GM12878 (cell line): Measurements from ENCODE around the gene ARL6IP5. TPM values are rescaled to one million over a fixed set of nuclear protein-coding genes. Genes with fewer than 3 reads are reported as not detected.
A peak's percentile ranks its signal among the peaks of the same experiment; 100 is the strongest.

Experiments used
- ATAC-seq: fragments of 200-7000 bp; cut with Tn5 transposase; 3 replicates; pipeline ENCODE4 v1.9.1; 2020; ENCODE audit warnings: mild to moderate bottlenecking, moderate library complexity
- BruUV-seq: library from RNA; stranded (reverse); fragments of 400-500 nt; replicated peaks from 2 replicates; lab custom pipeline; 2021; lab: Mats Ljungman, UMichigan
- CTCF ChIA-PET: fragments of 300-600 bp; sonication (Branson Sonifier 250); formaldehyde crosslinking; extraction: SDS; loops from one replicate; lab custom pipeline; 2021; ENCODE audit warnings: inconsistent platforms; lab: Yijun Ruan, JAX
- POLR2A ChIA-PET: fragments of 350-600 bp; formaldehyde crosslinking; extraction: SDS; loops from one replicate; lab custom pipeline; 2021; ENCODE audit warnings: inconsistent platforms; lab: Charles Lee
- RAD21 ChIA-PET: fragments of 300-600 bp; sonication (Branson Sonifier 250); formaldehyde crosslinking; loops from one replicate; lab custom pipeline; 2023; ENCODE audit warnings: antibody characterized with exemption; ENCODE audit not compliant: unreplicated experiment; lab: Charles Lee
- SMC1A ChIA-PET: fragments of 300-600 bp; sonication (Branson Sonifier 250); formaldehyde crosslinking; loops from one replicate; lab custom pipeline; 2023; ENCODE audit not compliant: unreplicated experiment, uncharacterized antibody; lab: Charles Lee
- DNase-seq: peaks from one replicate; pipeline ENCODE4 v3.0.0-alpha.2; 2011; ENCODE audit warnings: low read depth, low spot score
- FAIRE-seq: peaks from 3 replicates; lab custom pipeline; 2011; peaks lifted over from hg19 to GRCh38; lab: Jason Lieb, UNC
- H2AFZ ChIP-seq: 2 replicates; pipeline ENCODE4 v1.6.0; 2011; ENCODE audit warnings: low read depth, low read length, control low read depth; ENCODE audit not compliant: control insufficient read depth
- H3K27ac ChIP-seq: 2 replicates; pipeline ENCODE4 v1.5.1; 2011; ENCODE audit warnings: control low read depth; ENCODE audit not compliant: control insufficient read depth, insufficient read depth
- H3K27me3 ChIP-seq, 2 experiments: replicated peaks in 1 of 2; 2 replicates each; pipeline versions ENCODE4 v1.6.0 to v1.6.1; 2011; ENCODE audit warnings: low read length in 1 of 2; ENCODE audit not compliant: control insufficient read depth in 2 of 2, insufficient read depth in 2 of 2
- H3K36me3 ChIP-seq, 2 experiments: 2 replicates each; pipeline ENCODE4 v1.5.1; 2011; ENCODE audit warnings: low read length in 1 of 2; ENCODE audit not compliant: control insufficient read depth in 2 of 2, insufficient read depth in 2 of 2
- H3K4me1 ChIP-seq: 2 replicates; pipeline ENCODE4 v1.6.1; 2011; ENCODE audit warnings: mild to moderate bottlenecking, low read length, moderate library complexity, mixed read lengths; ENCODE audit not compliant: control insufficient read depth, insufficient read depth
- H3K4me2 ChIP-seq: 2 replicates; pipeline ENCODE4 v1.6.0; 2011; ENCODE audit warnings: control low read depth; ENCODE audit not compliant: control insufficient read depth, insufficient read depth
- H3K4me3 ChIP-seq: fragments of 200-600 bp; sonication (generic); 2 replicates; pipeline ENCODE4 v1.5.1; 2016
- H3K79me2 ChIP-seq: 2 replicates; pipeline ENCODE4 v1.6.0; 2011; ENCODE audit warnings: low read length; ENCODE audit not compliant: control insufficient read depth, insufficient read depth
- H3K9ac ChIP-seq: 2 replicates; pipeline ENCODE4 v1.8.0; 2011; ENCODE audit warnings: low read length, control low read depth, mixed read lengths; ENCODE audit not compliant: control insufficient read depth, insufficient read depth
- H3K9me3 ChIP-seq: replicated peaks from 3 replicates; pipeline ENCODE4 v1.5.1; 2011; ENCODE audit warnings: mild to moderate bottlenecking, low read length; ENCODE audit not compliant: control insufficient read depth, insufficient read depth
- H4K20me1 ChIP-seq: 2 replicates; pipeline ENCODE4 v1.6.0; 2011; ENCODE audit not compliant: control insufficient read depth, insufficient read depth
- DPF2 ChIP-seq: fragments of 450-650 bp; IDR thresholded peaks from 2 replicates; pipeline ENCODE4 v1.6.1; 2017; ENCODE audit warnings: mild to moderate bottlenecking
- EP300 ChIP-seq, 2 experiments: fragments of 150-350 bp in 1 of 2; IDR thresholded peaks; 2 replicates each; pipeline ENCODE4 v1.6.1; 2011 to 2012; ENCODE audit warnings: low read depth in 2 of 2, low read length in 2 of 2, borderline replicate concordance in 1 of 2, improper control_type of control experiment in 1 of 2, inconsistent platforms in 1 of 2; ENCODE audit not compliant: control insufficient read depth in 1 of 2
- FOS ChIP-seq: IDR thresholded peaks from 3 replicates; pipeline ENCODE4 v1.6.1; 2011; ENCODE audit warnings: borderline replicate concordance; ENCODE audit not compliant: insufficient read length; ENCODE audit errors: extremely low read depth
- FOXK2 ChIP-seq: fragments of 450-650 bp; IDR thresholded peaks from 2 replicates; pipeline ENCODE4 v1.6.1; 2017; ENCODE audit warnings: mild to moderate bottlenecking, moderate library complexity
- IKZF2 ChIP-seq, 2 experiments: fragments of 450-650 bp; IDR thresholded peaks; 2 replicates each; pipeline ENCODE4 v1.6.1; 2017; ENCODE audit warnings: mild to moderate bottlenecking in 2 of 2, moderate library complexity in 2 of 2
- KAT2A ChIP-seq: conservative IDR thresholded peaks from 2 replicates; pipeline ENCODE4 v1.6.1; 2011; ENCODE audit warnings: low read depth, low read length; ENCODE audit not compliant: control insufficient read depth
- MTA2 ChIP-seq: fragments of 450-650 bp; IDR thresholded peaks from 2 replicates; pipeline ENCODE4 v1.6.1; 2016; ENCODE audit warnings: low read depth, mild to moderate bottlenecking, moderate library complexity
- NFXL1 ChIP-seq: fragments of 450-650 bp; IDR thresholded peaks from 2 replicates; pipeline ENCODE4 v1.6.1; 2017; ENCODE audit warnings: antibody characterized with exemption, mild to moderate bottlenecking, borderline replicate concordance
- RUNX3 ChIP-seq: IDR thresholded peaks from 2 replicates; pipeline ENCODE4 v1.6.1; 2012; ENCODE audit warnings: low read length, inconsistent platforms
- TARDBP ChIP-seq: IDR thresholded peaks from 2 replicates; pipeline ENCODE4 v1.6.1; 2016; ENCODE audit warnings: borderline replicate concordance
- WRNIP1 ChIP-seq: IDR thresholded peaks from 2 replicates; pipeline ENCODE4 v1.6.1; 2011; ENCODE audit warnings: low read depth, low read length, improper control_type of control experiment, borderline replicate concordance
- WGBS: methylation state at CpG from one replicate; pipeline ENCODE4 v1.1.6; 2016; ENCODE audit warnings: low lambda C conversion rate; ENCODE audit not compliant: insufficient replicate concordance, insufficient coverage; ENCODE audit errors: missing lambda C conversion rate; 5-methylcytosine and 5-hydroxymethylcytosine counted together
- in situ Hi-C: fragments of 300-500 bp; cut with MboI; formaldehyde crosslinking; loops from 9 replicates; pipeline ENCODE4 v1.14.3; 2018; ENCODE audit warnings: mixed read lengths
- intact Hi-C: fragments of 100-400 bp; cut with micrococcal nuclease; formaldehyde crosslinking; loops from one replicate; pipeline ENCODE4 v1.14.2; 2022; ENCODE audit not compliant: unreplicated experiment
- polyA plus RNA-seq, 11 experiments: library from polyadenylated mRNA; depleted of rRNA in 4 of 11; unstranded in 6 of 11; stranded (reverse) in 5 of 11; fragments of >200 nt; fragmentation: Nextera tagmentation in 4 of 11; fragmentation: Illumina TruSeq in 1 of 11; extraction: Ambion mirVana in 4 of 11; extraction: Trizol in 1 of 11; gene quantifications; 1 replicate in 1 of 11; 2 replicates in 10 of 11; pipeline versions ENCODE4 v1.2.1 to v1.2.3, GENCODE V29; 2011 to 2016; ENCODE audit warnings: inconsistent platforms in 2 of 11, missing spikeins in 2 of 11, low read depth in 1 of 11
- total RNA-seq, 4 experiments: library from RNA; depleted of rRNA in 3 of 4; stranded (reverse); fragments of >200 nt in 3 of 4; fragmentation: Illumina TruSeq in 1 of 4; extraction: Trizol in 1 of 4; gene quantifications; 2 replicates each; pipeline versions ENCODE4 v1.2.1 to v1.2.3, GENCODE V29; 2013 to 2021
- TF ChIP-seq, protein P1 (sequence below), 3 experiments: IDR thresholded peaks in 2 of 3; conservative IDR thresholded peaks in 1 of 3; 2 replicates each; pipeline ENCODE4 v1.5.1; 2011; ENCODE audit warnings: low read depth in 3 of 3, low read length in 3 of 3, mild to moderate bottlenecking in 3 of 3, control low read depth in 2 of 3, moderate library complexity in 2 of 3, inconsistent platforms in 1 of 3, mixed read lengths in 1 of 3; ENCODE audit not compliant: control insufficient read depth in 2 of 3, insufficient read depth in 1 of 3; ENCODE audit errors: extremely low read depth in 1 of 3
- TF ChIP-seq, protein P2 (sequence below): fragments of 450-650 bp; IDR thresholded peaks from 2 replicates; pipeline ENCODE4 v1.6.1; 2017; ENCODE audit warnings: mild to moderate bottlenecking, moderate library complexity
- TF ChIP-seq, protein P3 (sequence below): fragments of 450-650 bp; IDR thresholded peaks from 2 replicates; pipeline ENCODE4 v1.6.1; 2017; ENCODE audit warnings: borderline replicate concordance

Gene ARL6IP5
- total and polyA plus RNA-seq, 10 of the 15 experiments (the other 5 are each of a cell fraction or from before 2014, with no cell fraction given) = 78.2 to 310 (median 148) TPM

DNA sequence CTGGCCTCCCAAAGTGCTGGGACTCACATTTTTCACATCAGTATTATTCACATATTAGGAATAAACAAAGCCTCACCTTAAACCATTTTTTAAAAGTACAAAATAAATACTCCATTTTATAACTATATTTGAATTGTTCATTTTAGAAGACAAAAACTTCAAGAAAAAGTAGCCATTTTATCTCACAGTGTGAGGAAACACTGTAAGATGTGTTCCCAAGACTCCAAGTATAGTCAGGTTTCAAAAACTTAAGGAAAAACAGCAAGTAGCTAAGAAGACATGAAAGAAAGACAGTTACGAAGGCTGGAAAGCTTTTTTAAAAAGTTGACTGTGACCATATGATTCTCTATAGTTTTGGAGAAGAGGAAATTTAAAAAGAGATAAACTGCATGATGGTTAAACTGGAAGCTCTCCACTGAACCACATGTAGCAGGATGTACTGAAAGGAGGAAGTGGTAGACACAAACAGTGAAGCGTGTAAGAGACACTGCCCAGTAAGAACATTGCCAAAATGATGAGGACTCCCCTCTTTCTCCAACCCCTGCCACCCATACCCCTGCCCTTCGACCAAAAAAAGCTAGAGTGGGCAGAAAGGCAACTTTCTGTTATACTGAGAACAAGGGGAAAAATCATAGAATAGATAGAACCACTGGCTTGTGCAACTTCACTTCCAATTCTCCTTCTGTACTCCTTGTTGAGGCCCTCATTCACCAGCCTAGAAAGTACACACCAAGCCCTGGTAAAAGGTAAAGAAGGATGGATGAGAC lies 26.4 kb upstream of the ARL6IP5 start:
- ChIA-PET POLR2A (interaction anchor here (0.7 to 2.1 kb wide), 7 partner anchors 10 to 31 kb away, joined by 3 to 7 read pairs (median 5); partner anchors contain the start of gene ARL6IP5), RAD21 (interaction anchor here (1.9 kb wide), 1 partner anchor 26 kb away, joined by 5 read pairs; the partner anchor contains the start of gene ARL6IP5), SMC1A (interaction anchor here (0.7 to 4.0 kb wide), 11 partner anchors 9 to 145 kb away, joined by 3 to 27 read pairs (median 4); no protein-coding TSS in a partner anchor), CTCF (interaction anchor here (1.0 to 2.2 kb wide), 5 partner anchors 16 to 33 kb away, joined by 3 to 4 read pairs (median 4); no protein-coding TSS in a partner anchor)
- intact Hi-C loops = no loop called here
- WGBS = 3% methylated on average over 3 of the region's 3 CpGs
- Histone ChIP-seq H3K4me3 (peak overlapping the region; percentile 31; the same call in 1 of the 2 replicates), H3K9ac (no peak overlapping the region; the same call in 1 of the 2 replicates), H2AFZ (peak overlapping the region; percentile 76), H3K4me2 (peak overlapping the region; percentile 66), H3K79me2 (no peaks in the 10 kb centered on the region; the same call in 1 of the 2 replicates), H3K27me3 (no peaks in the 10 kb centered on the region), H3K9me3 (no peaks in the 10 kb centered on the region; the same call in 2 of the 3 replicates), H3K36me3 (peaks cover 1 to 13% of the 10 kb centered on the region in 2 experiments; a peak in 2 of 4 replicates), H3K27ac (peak overlapping the region; percentile 82), H4K20me1 (no peaks in the 10 kb centered on the region), H3K4me1 (peaks cover 10% of the 10 kb centered on the region)
- in situ Hi-C loops = no loop called here
- ATAC-seq (peak; percentile 99), DNase-seq (no peak), FAIRE-seq (peak; percentile 27)
- BruUV-seq = no TSS peak
- TF ChIP-seq WRNIP1 = no peak
- no peak for TF ChIP-seq FOXK2
- TF ChIP-seq FOS = no peak
- TF ChIP-seq, protein P1, sequence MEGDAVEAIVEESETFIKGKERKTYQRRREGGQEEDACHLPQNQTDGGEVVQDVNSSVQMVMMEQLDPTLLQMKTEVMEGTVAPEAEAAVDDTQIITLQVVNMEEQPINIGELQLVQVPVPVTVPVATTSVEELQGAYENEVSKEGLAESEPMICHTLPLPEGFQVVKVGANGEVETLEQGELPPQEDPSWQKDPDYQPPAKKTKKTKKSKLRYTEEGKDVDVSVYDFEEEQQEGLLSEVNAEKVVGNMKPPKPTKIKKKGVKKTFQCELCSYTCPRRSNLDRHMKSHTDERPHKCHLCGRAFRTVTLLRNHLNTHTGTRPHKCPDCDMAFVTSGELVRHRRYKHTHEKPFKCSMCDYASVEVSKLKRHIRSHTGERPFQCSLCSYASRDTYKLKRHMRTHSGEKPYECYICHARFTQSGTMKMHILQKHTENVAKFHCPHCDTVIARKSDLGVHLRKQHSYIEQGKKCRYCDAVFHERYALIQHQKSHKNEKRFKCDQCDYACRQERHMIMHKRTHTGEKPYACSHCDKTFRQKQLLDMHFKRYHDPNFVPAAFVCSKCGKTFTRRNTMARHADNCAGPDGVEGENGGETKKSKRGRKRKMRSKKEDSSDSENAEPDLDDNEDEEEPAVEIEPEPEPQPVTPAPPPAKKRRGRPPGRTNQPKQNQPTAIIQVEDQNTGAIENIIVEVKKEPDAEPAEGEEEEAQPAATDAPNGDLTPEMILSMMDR (IDR thresholded peaks at IDR 0.05 in 2 of 3, conservative IDR thresholded peaks at IDR 0.05 in 1 of 3; ENCODE audit: control insufficient read depth in 2 of 3, extremely low read depth in 1 of 3, insufficient read depth in 1 of 3, low read depth in 3 of 3, low read length in 3 of 3) = no peak
- TF ChIP-seq MTA2 = no peak
- TF ChIP-seq, protein P2, sequence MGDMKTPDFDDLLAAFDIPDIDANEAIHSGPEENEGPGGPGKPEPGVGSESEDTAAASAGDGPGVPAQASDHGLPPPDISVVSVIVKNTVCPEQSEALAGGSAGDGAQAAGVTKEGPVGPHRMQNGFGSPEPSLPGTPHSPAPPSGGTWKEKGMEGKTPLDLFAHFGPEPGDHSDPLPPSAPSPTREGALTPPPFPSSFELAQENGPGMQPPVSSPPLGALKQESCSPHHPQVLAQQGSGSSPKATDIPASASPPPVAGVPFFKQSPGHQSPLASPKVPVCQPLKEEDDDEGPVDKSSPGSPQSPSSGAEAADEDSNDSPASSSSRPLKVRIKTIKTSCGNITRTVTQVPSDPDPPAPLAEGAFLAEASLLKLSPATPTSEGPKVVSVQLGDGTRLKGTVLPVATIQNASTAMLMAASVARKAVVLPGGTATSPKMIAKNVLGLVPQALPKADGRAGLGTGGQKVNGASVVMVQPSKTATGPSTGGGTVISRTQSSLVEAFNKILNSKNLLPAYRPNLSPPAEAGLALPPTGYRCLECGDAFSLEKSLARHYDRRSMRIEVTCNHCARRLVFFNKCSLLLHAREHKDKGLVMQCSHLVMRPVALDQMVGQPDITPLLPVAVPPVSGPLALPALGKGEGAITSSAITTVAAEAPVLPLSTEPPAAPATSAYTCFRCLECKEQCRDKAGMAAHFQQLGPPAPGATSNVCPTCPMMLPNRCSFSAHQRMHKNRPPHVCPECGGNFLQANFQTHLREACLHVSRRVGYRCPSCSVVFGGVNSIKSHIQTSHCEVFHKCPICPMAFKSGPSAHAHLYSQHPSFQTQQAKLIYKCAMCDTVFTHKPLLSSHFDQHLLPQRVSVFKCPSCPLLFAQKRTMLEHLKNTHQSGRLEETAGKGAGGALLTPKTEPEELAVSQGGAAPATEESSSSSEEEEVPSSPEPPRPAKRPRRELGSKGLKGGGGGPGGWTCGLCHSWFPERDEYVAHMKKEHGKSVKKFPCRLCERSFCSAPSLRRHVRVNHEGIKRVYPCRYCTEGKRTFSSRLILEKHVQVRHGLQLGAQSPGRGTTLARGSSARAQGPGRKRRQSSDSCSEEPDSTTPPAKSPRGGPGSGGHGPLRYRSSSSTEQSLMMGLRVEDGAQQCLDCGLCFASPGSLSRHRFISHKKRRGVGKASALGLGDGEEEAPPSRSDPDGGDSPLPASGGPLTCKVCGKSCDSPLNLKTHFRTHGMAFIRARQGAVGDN = 0 out of 2 replicates have a peak, but pooled peaks have one; percentile 39
- no peak for TF ChIP-seq NFXL1
- TF ChIP-seq EP300 (IDR thresholded peaks at IDR 0.05; ENCODE audit: borderline replicate concordance in 1 of 2, control insufficient read depth in 1 of 2, low read depth in 2 of 2, low read length in 2 of 2) = no peak
- TF ChIP-seq, protein P3, sequence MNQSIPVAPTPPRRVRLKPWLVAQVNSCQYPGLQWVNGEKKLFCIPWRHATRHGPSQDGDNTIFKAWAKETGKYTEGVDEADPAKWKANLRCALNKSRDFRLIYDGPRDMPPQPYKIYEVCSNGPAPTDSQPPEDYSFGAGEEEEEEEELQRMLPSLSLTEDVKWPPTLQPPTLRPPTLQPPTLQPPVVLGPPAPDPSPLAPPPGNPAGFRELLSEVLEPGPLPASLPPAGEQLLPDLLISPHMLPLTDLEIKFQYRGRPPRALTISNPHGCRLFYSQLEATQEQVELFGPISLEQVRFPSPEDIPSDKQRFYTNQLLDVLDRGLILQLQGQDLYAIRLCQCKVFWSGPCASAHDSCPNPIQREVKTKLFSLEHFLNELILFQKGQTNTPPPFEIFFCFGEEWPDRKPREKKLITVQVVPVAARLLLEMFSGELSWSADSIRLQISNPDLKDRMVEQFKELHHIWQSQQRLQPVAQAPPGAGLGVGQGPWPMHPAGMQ = no peak
- no peak for TF ChIP-seq TARDBP
- 0 out of 2 replicates have a peak, but pooled peaks have one; percentile 16 for TF ChIP-seq DPF2
- peak; percentile 71 for TF ChIP-seq RUNX3
- no peak for TF ChIP-seq KAT2A
- TF ChIP-seq IKZF2 (IDR thresholded peaks at IDR 0.05) = peak in 1 of 2 experiments; percentile 32; a peak in 1 of 4 replicates
